ENCODE results near the gene FOLR2.

DNA sequence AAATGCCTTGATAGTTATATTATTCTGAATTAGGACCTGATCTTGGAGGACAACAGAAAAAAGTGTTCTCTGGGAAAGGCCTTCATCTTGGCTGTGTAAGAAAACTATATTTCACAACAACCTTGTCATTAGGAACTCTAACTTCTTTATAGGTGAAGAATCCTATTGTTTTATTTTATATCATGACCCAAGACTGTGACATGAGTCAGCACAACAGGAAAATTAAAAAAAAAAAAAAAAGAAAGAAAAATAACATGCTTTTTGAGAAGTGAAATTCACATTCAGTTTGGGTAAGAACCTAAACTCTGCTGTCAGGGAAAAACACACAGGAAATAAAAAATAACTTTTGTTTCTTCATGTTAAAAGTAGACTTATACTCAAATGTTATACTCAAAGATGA, 11.7 kb upstream of the FOLR2 start:
- no peak for TF ChIP-seq POLR2A (IDR thresholded peaks at IDR 0.05; ENCODE audit: low read depth, low read length)
- no peak for TF ChIP-seq POLR2AphosphoS5 (IDR thresholded peaks at IDR 0.05; ENCODE audit: low read depth, low read length)
- no peak for TF ChIP-seq TAF1 (IDR thresholded peaks at IDR 0.05; ENCODE audit: low read depth, low read length)
- no peak for TF ChIP-seq SPI1 (IDR thresholded peaks at IDR 0.05; ENCODE audit: low read depth, low read length)
- TF ChIP-seq POU2F2 (IDR thresholded peaks at IDR 0.05; ENCODE audit: low read depth, low read length) = no peak
- TF ChIP-seq PAX5 (IDR thresholded peaks at IDR 0.05; ENCODE audit: insufficient read depth, low read length, severe bottlenecking) = no peak

Measured in GM12891 (cell line).